AG08396 (cell line): Measurements from ENCODE around the gene DNAJC12.
"Not testable (repeated sequence)": the region's sequence is repeated elsewhere in the genome, so short reads cannot be mapped to it uniquely, and the experiment has no call there.

Experiments
- DNase-seq: peaks from one replicate; pipeline ENCODE4 v3.0.0; 2012; ENCODE audit warnings: low spot score, mixed read lengths

Gene DNAJC12

GRCh38 chr10:67792653-67793052 lies 45.3 kb downstream of the DNAJC12 start:
- no peak for DNase-seq

DNA sequence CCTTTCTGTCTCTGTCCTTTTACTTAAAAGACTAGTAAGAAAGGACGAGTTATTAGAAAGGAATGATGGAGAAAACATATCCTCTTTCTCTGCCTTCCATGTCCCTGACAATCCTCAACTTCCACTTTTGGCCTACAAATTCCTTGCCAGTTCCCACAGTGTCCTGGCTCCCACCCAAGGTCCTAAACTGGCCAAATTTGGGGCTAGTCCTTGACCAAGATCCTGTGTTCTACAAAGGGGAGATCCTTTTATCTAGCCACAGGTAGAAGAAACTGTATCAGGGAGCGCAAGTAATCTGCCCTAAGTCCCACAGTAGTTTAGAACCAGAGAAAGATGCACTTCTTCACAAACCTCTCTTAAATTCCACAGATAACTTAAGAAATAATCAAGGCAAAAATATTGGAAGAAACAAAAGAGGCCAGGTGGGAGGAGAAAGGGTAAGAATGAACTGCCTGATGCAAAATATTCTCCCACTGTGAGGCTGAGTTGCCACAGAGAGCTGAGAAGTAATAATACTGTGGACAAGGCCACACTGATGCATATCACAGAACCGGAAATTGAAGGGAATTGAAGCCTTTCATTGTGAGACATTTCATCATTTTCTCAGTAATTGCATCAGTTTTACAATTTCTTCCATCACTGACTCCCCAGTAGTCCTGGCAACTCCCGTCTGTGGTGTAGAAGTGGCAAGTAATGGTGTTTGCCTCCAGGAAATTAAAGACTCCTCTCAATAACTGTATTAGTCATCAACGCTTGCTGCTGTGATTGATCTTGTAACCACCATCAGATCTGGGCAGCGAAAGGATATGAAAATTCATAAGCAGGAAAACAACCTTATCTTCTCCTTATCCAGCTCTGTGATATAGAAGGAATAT lies 47.2 kb downstream of the DNAJC12 start:
- no peak for DNase-seq

- DNase-seq: no peak
Observed at GRCh38 chr10:67789769-67790168, 48.2 kb downstream of the DNAJC12 start.

DNA sequence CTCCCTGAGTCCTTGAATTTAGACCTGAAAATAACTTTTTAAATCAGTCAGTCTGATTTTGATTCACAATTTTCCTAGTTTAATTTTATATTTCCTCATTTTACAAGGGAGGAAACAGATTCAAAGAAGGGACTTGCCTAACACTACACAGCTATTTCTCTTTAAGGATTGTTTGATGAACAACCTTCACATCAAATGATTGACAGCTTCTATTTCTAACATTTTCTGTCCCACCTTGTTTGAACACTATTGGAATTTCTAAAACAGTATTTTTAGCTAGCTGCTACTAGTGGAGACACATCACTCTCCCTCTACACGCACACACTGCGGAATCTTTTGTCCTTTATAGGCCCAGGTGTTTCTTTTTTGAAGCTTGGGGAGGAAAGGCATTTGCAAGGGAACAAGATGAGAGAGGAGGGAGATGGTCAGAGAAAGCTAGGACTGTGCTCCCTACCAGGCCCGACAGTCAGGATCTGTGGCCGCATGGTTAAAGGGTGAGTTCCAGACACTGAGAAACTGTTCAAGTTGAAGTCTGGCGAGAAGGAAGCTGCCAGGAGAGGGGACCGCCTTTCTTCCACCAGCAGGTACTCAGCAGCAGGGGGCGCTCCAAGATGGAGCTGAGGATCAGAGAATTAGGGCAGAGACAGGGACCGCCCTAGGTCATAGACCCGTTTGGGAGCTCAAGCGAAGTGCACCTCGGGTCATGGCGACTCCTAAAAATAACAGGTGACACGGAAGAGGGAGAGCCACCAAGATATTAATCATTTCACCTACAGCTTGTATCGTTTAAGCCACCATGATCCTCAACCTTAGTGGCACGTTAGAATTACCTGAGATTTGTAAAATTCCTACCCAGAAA lies 49.7 kb downstream of the DNAJC12 start:
- peak; percentile 36 for DNase-seq

- no peak for DNase-seq
Observed at GRCh38 chr10:67785098-67785497, 52.9 kb downstream of the DNAJC12 start.

DNA sequence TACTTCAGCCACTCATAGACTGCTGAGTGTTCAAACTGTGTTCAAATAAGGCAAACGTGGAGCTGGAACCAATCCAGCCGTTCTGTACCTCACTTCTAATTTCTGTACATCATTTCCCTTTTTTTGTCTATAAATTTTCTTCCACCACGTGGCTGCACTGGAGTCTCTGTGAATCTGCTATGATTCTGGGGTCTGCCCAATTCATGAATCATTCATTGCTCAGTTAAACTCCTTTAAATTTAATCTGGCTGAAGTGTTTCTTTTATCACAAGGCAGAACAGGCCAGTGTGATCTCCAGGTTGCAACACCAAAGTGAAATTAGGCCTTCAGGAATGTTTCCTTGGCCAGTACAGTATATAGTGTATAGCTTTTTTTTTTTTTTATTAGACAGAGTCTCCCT lies 53.5 kb downstream of the DNAJC12 start:
- DNase-seq: no peak

- no peak for DNase-seq
Observed at GRCh38 chr10:67783606-67784294, 54.2 kb downstream of the DNAJC12 start.

- DNase-seq: no peak
Observed at GRCh38 chr10:67782530-67782929, 55.5 kb downstream of the DNAJC12 start.

DNA sequence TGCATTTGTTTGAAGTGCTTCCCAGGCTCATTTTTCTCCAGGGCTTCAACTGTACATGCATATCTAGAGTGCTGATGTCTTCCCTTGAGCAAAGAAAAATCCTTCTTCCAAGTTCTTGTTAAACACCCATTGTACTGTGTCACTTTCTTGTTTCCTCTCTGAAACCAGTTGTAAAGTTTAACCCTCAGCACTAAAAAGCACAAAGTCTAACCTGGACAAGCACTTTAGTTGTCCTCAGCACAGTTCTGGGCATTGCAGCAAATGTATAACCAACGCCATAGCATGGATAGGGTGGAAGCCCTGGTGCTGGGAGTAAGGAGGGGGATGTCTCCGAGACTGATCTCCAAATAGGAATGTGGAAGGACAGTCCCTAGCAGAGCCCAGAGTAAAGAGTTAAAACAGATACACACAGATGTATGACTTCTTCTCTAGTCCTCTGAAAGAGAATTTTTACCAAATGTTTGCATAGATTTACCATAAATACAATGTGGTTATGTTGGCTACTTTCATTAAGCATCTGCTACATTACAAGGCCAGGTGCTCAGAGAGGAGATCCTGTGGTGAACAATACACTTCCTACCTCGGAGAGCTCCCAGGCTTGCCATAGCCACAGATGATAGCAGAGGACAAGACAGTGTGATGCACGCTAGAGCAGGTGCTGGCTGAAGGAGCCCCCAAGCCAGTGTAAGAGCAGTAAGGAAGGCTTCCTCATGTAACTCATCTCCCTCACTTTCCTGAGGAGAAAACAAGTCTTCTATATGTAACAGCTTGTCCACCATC lies 57.0 kb downstream of the DNAJC12 start:
- no peak for DNase-seq

DNA sequence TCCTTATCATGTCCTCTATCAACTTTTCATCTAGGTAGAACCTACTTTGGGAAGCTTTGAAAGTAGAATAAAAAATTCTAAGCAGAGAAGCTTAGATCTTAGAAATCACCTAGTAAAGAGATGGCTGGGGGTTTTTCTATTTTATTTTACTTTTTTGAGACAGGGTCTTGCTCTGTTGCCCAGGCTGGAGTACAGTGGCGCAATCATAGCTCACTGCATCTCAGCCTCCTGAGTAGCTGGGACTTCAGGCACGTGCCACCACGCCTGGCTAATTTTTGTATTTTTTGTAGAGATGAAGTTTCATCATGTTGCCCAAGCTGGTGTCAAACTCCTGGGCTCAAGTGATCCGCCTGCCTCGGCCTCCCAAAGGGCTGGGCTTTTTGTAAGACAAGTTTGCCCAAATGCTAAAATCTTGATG lies 57.8 kb downstream of the DNAJC12 start:
- not testable (repeated sequence) for DNase-seq

DNA sequence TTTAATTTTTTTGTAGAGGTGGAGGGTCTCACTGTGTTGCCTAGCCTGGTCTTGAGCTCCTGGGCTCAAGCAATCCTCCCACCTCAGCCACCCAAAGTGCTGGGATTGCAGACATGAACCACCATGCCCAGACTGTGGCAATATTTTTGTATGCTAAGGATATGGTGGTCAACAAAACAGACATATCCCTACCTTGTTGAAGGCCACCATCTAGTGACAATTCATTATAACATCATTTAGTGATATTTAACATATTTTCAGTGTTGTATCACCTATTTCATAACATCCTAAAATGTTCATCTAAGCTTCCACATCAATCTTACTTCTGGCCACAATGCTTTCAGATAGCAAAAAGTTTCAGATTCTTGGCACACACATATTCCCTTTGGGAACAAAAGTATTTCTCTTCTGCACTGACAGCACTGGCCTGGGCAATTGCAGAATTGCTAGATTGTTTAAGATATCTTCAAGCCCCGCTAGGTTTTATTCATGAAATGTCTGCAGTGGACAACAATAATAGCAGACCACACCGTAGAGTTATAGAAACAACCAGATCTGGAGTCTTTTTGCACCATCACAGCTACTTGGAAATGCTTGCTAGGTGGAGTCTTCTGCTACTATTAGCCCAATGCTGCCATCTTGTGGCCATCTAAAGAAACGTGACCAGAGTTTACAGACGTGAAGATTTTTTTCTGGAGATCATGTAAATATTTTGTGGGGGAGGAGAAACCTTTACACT lies 58.4 kb downstream of the DNAJC12 start:
- peak; percentile 53 for DNase-seq

- DNase-seq: no peak
Observed at GRCh38 chr10:67776371-67776770, 61.6 kb downstream of the DNAJC12 start.

DNA sequence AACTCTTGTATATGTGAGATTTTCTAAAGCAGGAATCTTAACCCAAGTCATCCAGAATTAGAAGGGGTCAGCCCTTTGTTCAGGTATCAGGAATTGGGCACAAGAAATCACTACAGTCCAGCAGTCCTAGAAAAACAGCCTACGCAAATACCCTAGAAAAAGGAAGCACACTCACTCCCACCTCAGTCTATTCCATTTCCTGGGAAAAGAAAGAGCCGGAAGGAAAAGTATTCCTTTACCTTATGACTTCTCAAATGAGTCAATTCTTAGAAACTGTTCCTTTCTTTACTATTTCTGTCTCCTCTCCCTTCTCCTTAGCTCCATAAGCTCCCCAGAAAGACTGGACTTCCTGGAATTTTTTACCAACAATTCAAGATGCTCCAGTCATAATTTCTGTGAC lies 62.7 kb downstream of the DNAJC12 start:
- DNase-seq: no peak

DNA sequence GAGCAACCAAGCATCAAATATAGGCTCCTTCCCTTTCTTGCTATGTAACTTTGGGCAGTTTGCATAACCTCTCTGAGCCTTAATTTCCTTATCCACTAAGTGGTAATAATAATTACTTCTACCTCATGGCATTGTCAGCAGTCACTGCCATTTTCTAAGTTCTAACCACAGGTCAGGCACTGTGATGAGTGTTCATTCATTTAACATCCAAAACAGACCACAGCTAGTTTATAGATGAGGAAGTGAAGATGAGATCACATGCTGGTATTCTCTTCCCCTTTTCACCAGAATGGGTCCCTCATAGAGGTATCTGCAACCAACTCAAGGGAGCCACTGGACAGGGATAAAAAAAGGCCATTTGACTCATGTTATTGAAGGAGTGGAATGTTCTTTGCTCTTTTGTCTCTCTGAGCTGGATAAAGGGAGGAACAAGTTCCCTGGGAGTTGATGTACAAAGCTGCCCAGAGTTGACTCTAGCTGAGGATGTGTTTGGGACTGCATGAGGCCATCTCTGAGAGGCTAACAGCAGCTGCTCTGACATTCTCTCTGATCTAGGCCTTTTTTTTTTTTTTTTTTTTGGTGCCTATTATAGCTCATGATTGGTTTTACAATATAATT lies 65.0 kb downstream of the DNAJC12 start:
- no peak for DNase-seq

GRCh38 chr10:67772151-67772550 lies 65.8 kb downstream of the DNAJC12 start:
- DNase-seq: no peak

- DNase-seq: no peak
Observed at GRCh38 chr10:67771200-67771599, 66.8 kb downstream of the DNAJC12 start.

GRCh38 chr10:67770537-67770936 lies 67.5 kb downstream of the DNAJC12 start:
- DNase-seq: no peak

DNA sequence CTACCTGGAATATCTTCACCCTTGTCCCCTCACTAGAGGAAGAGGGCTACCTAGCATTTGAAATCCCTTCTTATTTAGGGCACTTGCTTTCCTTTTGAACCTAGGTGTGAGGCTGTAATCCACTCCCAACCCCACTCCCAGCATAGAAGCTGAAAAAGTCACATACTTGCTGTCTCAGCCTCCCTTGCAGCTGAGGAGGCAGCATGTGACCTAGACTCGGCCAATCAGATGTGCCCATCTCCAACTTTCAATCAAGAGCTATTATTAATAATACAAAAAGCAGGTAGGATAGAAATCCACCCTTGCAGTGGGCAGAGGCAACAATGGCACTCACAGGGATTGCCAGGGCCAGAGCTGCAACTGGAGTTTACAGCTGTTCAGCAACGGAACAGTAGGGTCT lies 70.7 kb downstream of the DNAJC12 start:
- no peak for DNase-seq

DNA sequence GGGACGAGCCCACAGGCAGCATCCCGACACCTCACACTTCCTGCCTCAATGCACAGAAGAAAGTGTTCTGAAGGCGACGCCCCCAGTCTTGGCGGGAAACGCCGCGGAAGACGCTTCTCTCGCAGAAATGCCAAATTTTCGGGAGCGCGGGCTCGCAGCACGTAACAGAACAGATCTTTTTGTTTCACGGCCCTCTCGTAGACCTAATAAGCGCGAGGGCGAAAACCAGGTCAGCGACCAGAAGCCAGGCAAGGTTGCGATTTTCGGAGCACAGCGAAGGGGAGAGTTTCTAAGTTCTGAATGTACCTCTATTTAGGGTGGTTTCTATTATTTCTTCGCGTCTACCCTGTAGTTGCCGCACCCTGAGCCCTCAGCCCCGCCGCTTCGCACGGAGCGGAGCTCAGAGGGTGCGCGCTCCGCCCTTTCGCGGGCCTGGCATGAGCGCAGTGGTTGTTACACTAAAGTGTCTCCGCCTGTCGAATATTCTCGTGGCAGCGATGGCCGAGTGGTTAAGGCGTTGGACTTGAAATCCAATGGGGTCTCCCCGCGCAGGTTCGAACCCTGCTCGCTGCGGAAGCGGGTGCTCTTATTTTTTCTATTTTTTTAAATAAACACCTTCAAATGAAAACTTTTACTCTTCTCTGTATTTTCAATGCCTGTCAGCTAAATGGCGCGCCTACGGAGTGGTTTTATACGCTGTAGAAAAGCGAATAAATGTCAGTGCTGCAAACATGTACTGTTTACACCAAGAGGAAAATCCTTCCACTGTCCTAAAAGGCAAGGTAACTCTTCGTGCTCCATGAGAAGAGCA lies 73.8 kb downstream of the DNAJC12 start:
- peak; percentile 87 for DNase-seq
